GM13977 (cell line): ENCODE results near the gene PTPRA.
A peak's percentile ranks its signal among the peaks of the same experiment; 100 is the strongest.

Source experiments
- DNase-seq: peaks from one replicate; pipeline ENCODE4 v3.0.0; 2012; ENCODE audit warnings: low spot score
- in situ Hi-C: fragments of 300-500 bp; cut with MboI; formaldehyde crosslinking; loops from one replicate; pipeline ENCODE4 v1.12.0; 2022; ENCODE audit warnings: low sequenced_read_pairs, low pct_unique_long_range_greater_than_20kb, mixed read lengths, inconsistent platforms; ENCODE audit not compliant: unreplicated experiment
- TF ChIP-seq, protein P1 (sequence below): IDR thresholded peaks from 2 replicates; pipeline ENCODE4 v1.5.1; 2012; ENCODE audit warnings: mild to moderate bottlenecking, control low read depth; ENCODE audit not compliant: insufficient read depth; ENCODE audit errors: extremely low read depth, missing control alignments

The PTPRA gene

DNA sequence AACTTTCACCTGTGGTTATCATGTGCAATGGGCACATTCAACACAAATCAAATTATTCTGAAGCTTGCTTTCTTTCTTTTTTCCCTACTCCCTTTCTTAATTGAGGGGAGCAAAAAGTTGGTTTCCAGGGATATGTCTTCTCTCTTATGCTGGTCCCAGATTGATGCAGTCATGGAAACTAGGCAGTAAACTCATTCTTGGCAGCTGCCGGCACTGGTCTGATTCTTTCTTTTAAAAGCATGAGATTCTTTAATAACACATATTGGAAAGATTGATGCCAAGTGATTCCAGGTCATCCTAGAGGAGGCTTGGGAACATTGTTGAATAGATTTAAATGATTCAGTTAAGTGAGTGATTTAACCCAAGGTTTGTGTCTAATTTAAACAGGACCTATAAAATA is 29.0 kb downstream of the PTPRA start:
- in situ Hi-C loops = no loop called here
- TF ChIP-seq, protein P1, sequence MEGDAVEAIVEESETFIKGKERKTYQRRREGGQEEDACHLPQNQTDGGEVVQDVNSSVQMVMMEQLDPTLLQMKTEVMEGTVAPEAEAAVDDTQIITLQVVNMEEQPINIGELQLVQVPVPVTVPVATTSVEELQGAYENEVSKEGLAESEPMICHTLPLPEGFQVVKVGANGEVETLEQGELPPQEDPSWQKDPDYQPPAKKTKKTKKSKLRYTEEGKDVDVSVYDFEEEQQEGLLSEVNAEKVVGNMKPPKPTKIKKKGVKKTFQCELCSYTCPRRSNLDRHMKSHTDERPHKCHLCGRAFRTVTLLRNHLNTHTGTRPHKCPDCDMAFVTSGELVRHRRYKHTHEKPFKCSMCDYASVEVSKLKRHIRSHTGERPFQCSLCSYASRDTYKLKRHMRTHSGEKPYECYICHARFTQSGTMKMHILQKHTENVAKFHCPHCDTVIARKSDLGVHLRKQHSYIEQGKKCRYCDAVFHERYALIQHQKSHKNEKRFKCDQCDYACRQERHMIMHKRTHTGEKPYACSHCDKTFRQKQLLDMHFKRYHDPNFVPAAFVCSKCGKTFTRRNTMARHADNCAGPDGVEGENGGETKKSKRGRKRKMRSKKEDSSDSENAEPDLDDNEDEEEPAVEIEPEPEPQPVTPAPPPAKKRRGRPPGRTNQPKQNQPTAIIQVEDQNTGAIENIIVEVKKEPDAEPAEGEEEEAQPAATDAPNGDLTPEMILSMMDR = no peak
- no peak for DNase-seq

DNA sequence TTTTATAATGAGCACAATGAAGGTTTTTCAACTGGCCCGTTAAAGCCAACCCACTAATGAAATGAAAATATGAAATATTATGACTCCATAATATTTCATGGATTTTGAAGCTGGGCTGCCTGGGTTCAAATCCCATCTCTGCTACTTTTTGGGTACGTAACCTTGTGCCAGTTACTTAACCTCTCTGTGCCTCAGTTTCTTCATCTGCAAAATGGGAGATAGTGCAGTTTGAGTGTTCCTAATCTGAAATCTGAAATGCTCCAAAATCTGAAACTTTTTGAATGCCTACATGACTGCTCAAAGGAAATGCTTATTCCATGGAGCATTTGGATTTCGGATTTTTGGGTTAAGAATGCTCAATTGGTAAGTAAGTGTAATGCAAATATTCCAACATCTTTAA is 29.5 kb downstream of the PTPRA start:
- DNase-seq = no peak
- in situ Hi-C loops = no loop called here
- TF ChIP-seq, protein P1 = no peak

DNA sequence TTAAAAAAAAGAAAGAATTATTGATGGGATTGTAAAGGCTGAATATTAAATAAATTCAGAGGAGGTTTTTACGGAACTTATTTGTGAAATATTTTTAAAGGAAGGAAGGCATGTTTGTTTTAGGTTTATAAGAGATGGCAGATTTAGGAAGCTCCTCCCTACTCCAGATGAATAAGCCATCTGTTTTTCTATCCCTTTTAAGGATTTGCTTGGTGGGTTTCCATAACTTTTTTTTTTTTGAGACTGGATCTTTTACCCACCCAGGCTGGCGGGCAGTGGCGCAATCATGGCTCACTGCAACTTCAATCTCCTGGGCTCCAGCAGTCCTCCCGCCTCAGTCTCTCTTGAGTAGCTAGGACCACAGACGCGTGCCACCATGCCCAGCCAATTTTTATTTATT is 30.4 kb downstream of the PTPRA start:
- TF ChIP-seq, protein P1 = no peak
- in situ Hi-C loops = no loop called here
- DNase-seq = no peak

DNA sequence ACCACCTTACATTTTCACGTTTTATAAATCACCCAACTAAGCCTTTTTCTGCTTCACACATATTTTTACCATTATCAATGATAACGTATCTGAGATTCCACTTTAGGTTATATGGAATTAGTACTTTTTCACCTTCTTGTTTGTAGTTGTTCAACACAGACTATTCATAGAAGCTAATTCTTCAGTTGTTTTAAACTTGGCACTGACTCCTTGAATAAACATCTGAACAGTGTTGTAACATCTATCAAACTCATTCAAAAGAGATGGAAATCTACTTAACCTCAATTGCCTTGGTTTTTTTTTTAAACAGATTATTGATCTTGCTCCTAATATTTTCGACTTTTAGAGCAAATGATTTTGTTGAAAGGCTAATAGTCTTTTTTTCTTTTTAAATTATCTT is 34.2 kb downstream of the PTPRA start:
- TF ChIP-seq, protein P1 = no peak
- in situ Hi-C loops = no loop called here
- DNase-seq = no peak

DNA sequence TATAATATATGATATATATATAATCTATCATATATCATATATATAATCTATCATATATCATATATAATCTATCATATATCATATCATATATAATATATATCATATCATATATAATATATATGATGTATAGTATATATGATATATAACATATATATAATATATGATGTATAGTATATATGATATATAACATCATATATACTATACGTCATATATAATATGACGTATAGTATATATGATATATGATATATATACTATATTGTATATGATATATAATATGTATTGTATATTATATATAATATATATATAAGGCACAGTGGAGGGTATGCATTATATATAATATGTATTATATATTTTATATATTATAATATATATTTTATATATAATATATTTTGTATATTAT is 36.7 kb downstream of the PTPRA start:
- TF ChIP-seq, protein P1 = no peak
- DNase-seq = no peak
- in situ Hi-C loops = no loop called here

DNA sequence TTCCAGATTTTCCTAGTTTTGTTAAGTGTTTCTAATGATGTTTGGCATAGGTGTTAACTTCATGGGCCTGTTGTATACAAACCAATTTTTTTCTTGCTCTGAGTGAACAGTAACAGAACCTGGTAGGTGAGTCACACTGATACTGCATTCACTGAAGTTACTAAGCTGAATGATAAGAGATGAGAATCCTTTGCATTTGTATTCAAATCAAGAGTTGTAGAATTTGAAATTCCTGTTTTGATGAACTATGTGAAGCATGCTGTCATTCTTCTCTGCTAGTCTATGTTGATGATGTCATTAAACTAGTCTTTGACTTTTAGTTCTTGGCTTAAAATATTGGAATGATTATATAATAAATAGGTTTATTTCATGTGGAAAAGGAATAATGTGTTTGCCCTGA is 37.9 kb downstream of the PTPRA start:
- TF ChIP-seq, protein P1 = no peak
- DNase-seq = no peak
- in situ Hi-C loops = no loop called here

DNA sequence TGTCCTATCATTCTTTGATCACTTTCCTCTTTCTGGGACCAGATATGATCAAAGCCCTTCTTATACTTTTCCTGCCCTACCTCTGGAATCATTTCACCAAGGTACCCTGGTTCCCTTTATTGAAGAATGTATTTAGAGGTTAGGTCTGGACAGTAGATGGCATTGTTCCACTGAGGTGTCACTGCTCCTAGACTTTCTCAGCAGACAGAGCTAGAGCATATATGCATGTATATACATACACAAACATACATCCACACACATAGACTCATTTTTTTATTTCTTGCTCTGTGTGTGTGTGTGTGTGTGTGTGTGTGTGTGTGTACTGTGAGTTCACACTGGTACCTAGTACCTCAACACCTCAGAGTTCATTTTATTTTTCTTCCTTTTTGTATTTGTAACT is 40.9 kb downstream of the PTPRA start:
- in situ Hi-C loops = no loop called here
- DNase-seq = no peak
- TF ChIP-seq, protein P1 = peak; percentile 50
